Endodermal cell (in vitro differentiated cells): ENCODE measurements around the gene HES3. TPM values are rescaled to one million over a fixed set of nuclear protein-coding genes. Genes with fewer than 3 reads are reported as not detected.

Experiments used
- DNase-seq: peaks from one replicate; pipeline ENCODE4 v3.0.0-alpha.2; 2017
- H3K27ac ChIP-seq: 2 replicates; pipeline ENCODE4 v1.5.1; 2013; ENCODE audit warnings: mild to moderate bottlenecking, low read depth, low read length, moderate library complexity
- H3K27me3 ChIP-seq: 2 replicates; pipeline ENCODE4 v1.6.1; 2013; ENCODE audit warnings: mild to moderate bottlenecking, low read length, moderate library complexity; ENCODE audit not compliant: insufficient read depth, control insufficient read depth, poor library complexity, severe bottlenecking
- H3K36me3 ChIP-seq: 2 replicates; pipeline ENCODE4 v1.7.0; 2013; ENCODE audit warnings: mild to moderate bottlenecking, low read length, moderate library complexity; ENCODE audit not compliant: control insufficient read depth, insufficient read depth
- H3K4me1 ChIP-seq: one replicate; pipeline ENCODE4 v1.7.0; 2013; ENCODE audit warnings: low read length; ENCODE audit not compliant: control insufficient read depth, insufficient read depth
- H3K4me3 ChIP-seq: 2 replicates; pipeline ENCODE4 v1.5.1; 2013; ENCODE audit warnings: mild to moderate bottlenecking, low read length, moderate library complexity
- H3K9ac ChIP-seq: 2 replicates; pipeline ENCODE4 v1.6.1; 2013; ENCODE audit warnings: mild to moderate bottlenecking, low read length, moderate library complexity; ENCODE audit not compliant: poor library complexity, severe bottlenecking; ENCODE audit errors: extremely low read depth
- H3K9me3 ChIP-seq: 2 replicates; pipeline ENCODE4 v1.6.1; 2013; ENCODE audit warnings: mild to moderate bottlenecking, low read length, moderate library complexity; ENCODE audit not compliant: control insufficient read depth
- H3K27ac Mint-ChIP-seq: 2 replicates; pipeline ENCODE4 v1.8.0; 2020; ENCODE audit warnings: mixed read lengths
- H3K27me3 Mint-ChIP-seq: 2 replicates; pipeline ENCODE4 v1.8.0; 2021; ENCODE audit warnings: mild to moderate bottlenecking, mixed read lengths; ENCODE audit not compliant: insufficient read depth
- H3K36me3 Mint-ChIP-seq: 2 replicates; pipeline ENCODE4 v1.8.0; 2020; ENCODE audit warnings: low read depth, mixed read lengths
- H3K4me1 Mint-ChIP-seq: 2 replicates; pipeline ENCODE4 v1.8.0; 2020; ENCODE audit warnings: mixed read lengths
- H3K4me3 Mint-ChIP-seq: 2 replicates; pipeline ENCODE4 v1.8.0; 2020; ENCODE audit warnings: mild to moderate bottlenecking, moderate library complexity, mixed read lengths
- H3K9me3 Mint-ChIP-seq: 2 replicates; pipeline ENCODE4 v1.8.0; 2020; ENCODE audit warnings: mild to moderate bottlenecking, mixed read lengths
- WGBS, 2 experiments: methylation state at CpG; one replicate each; pipeline versions ENCODE4 v1.1.5 to v1.1.7; 2013; ENCODE audit warnings: missing lambda C conversion rate in 2 of 2, mixed read lengths in 1 of 2; ENCODE audit not compliant: insufficient coverage in 1 of 2, insufficient read length in 1 of 2; 5-methylcytosine and 5-hydroxymethylcytosine counted together
- total RNA-seq, 2 donors: library from RNA; stranded (reverse); fragmentation: NEBNext Ultra II Directional in 1 of 2; extraction: Animal tissue kit (Norgen Biotek cat#: 25700) in 1 of 2; gene quantifications; 2 replicates in 1 of 2; 3 replicates in 1 of 2; pipeline ENCODE4 v1.2.1, GENCODE V29; 2021
- TF ChIP-seq, protein P1 (sequence below): fragments of 200-600 bp; sonication (generic); conservative IDR thresholded peaks from 2 replicates; pipeline ENCODE4 v1.5.0; 2021; ENCODE audit warnings: antibody characterized with exemption, mild to moderate bottlenecking

Gene HES3
- total RNA-seq, 2 donors from 2014 or later: 2.7 TPM; not detected in 1

DNA sequence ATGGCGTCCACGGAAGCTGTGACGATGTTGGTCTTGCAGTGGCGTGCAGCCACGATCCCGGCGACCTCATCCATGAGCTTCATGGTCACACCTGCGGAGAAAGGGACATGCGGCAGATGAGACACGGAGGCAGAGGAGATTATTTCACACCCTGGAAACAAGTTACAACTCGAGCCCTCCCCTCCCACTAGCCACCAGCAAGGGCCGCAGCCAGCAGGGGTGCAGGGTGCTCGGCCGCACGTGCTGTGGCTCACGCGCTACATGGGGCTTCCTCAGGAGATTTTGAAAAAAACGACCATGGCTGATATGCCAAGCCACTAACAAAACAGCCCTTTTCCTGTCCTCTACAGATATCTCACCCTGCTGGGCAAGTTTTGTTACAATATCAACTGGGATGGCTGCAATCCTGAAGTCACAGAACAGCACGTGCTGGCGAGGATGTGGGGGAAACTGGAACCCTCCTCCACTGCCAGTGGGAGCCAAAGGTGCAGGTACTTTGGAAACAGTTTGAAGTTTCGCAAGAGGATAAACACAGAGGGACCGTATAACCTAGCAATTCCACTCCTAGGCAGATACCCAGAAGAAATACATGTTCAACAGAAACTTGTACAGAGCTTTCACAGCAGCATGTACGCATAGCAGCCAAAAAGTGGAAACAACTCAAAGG, 51.0 kb downstream of the HES3 start:
- TF ChIP-seq, protein P1, sequence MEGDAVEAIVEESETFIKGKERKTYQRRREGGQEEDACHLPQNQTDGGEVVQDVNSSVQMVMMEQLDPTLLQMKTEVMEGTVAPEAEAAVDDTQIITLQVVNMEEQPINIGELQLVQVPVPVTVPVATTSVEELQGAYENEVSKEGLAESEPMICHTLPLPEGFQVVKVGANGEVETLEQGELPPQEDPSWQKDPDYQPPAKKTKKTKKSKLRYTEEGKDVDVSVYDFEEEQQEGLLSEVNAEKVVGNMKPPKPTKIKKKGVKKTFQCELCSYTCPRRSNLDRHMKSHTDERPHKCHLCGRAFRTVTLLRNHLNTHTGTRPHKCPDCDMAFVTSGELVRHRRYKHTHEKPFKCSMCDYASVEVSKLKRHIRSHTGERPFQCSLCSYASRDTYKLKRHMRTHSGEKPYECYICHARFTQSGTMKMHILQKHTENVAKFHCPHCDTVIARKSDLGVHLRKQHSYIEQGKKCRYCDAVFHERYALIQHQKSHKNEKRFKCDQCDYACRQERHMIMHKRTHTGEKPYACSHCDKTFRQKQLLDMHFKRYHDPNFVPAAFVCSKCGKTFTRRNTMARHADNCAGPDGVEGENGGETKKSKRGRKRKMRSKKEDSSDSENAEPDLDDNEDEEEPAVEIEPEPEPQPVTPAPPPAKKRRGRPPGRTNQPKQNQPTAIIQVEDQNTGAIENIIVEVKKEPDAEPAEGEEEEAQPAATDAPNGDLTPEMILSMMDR: no peak
- no peaks in the 10 kb centered on the region for H3K4me1 Mint-ChIP-seq
- H3K27me3 Mint-ChIP-seq: no peaks in the 10 kb centered on the region

More for the DNA sequence above, 51.0 kb downstream of the HES3 start:
- Histone ChIP-seq H3K9ac (no peak overlapping the region), H3K36me3 (peaks cover 19% of the 10 kb centered on the region), H3K4me3 (no peak overlapping the region), H3K9me3 (no peaks in the 10 kb centered on the region), H3K27me3 (no peaks in the 10 kb centered on the region), H3K4me1 (no peaks in the 10 kb centered on the region), H3K27ac (no peak overlapping the region)
- Mint-ChIP-seq H3K27ac (no peak overlapping the region), H3K4me3 (no peak overlapping the region), H3K36me3 (peaks cover 16% of the 10 kb centered on the region), H3K9me3 (no peaks in the 10 kb centered on the region)
- DNase-seq: no peak
- 92 to 93% methylated on average over 15 to 23 of the region's 23 CpGs for WGBS, 2 experiments

Other genes starting within 250 kb of the HES3 start
- gene KCNAB2, start 198.3 kb upstream of the HES3 start, total RNA-seq: 10 to 100 TPM; 14.9 to 22.9 TPM
- under 1 TPM; 0.40 to 0.69 TPM for gene CHD5, start 63.9 kb upstream of the HES3 start, total RNA-seq
- 100 to 1,000 TPM; 409 to 481 TPM for gene RPL22, start 44.6 kb upstream of the HES3 start, total RNA-seq
- gene RNF207, start 38.1 kb upstream of the HES3 start, total RNA-seq: 1 to 10 TPM; 4.8 to 7.7 TPM
- gene ICMT, start 8.2 kb upstream of the HES3 start, total RNA-seq: 10 to 100 TPM; 75.9 to 80.3 TPM
- gene GPR153, start 16.9 kb downstream of the HES3 start, total RNA-seq: 1 to 10 TPM; 2.4 to 2.8 TPM
- 10 to 100 TPM; 51.3 to 70.7 TPM for gene ACOT7, start 149.6 kb downstream of the HES3 start, total RNA-seq
- not detected for gene HES2, start 175.7 kb downstream of the HES3 start, total RNA-seq
- gene ESPN, start 180.6 kb downstream of the HES3 start, total RNA-seq: 10 to 100 TPM in 1 of 2 donors, 1 to 10 TPM in 1; 4.1 to 10.5 TPM
- gene TNFRSF25, start 222.0 kb downstream of the HES3 start, total RNA-seq: 10 to 100 TPM; 25.9 to 26.9 TPM
- gene PLEKHG5, start 247.5 kb downstream of the HES3 start, total RNA-seq: 10 to 100 TPM; 32.6 to 38.8 TPM